Hepatocyte (in vitro differentiated cells): ENCODE results near the gene LRRC47.

Experiments used
- EZH2 ChIP-seq: fragments of 200-600 bp; sonication (generic); IDR thresholded peaks from 2 replicates; pipeline ENCODE4 v1.6.1; 2016; ENCODE audit warnings: antibody characterized with exemption, mild to moderate bottlenecking, borderline replicate concordance
- TF ChIP-seq, protein P1 (sequence below): fragments of 200-600 bp; sonication (generic); IDR thresholded peaks from 2 replicates; pipeline ENCODE4 v1.5.1; 2016; ENCODE audit warnings: antibody characterized with exemption, mild to moderate bottlenecking; ENCODE audit not compliant: poor library complexity

DNA sequence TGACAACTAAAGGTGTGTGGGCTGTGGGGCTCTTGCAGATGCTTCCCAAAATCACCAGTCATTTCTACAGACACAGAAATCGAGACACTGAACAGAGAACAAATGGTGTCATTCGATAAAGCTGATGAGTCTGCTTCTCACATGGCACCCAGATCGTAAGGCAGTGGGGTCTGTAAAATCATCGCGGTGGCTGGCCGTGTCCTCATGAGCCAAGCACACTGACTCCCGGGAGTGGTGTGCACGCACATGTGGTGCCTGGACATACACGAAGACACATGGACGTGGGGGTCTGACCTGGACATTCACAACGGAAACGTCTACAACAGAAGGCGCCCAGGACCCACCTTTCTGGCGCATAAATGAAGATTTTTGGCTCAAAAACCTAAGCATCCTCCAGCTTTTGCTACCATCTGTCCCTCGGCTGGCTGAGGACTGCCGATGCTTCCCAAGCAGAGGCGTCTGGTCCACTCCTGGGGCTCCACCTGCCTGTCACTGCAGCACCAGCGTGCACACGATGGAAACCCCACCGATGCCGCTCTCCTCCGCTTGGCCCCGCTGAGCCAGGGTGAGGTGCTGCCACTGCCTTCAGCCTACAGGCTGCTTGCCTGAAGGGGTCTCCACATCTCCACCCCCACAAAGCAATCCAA is 16.9 kb downstream of the LRRC47 start:
- TF ChIP-seq, protein P1, sequence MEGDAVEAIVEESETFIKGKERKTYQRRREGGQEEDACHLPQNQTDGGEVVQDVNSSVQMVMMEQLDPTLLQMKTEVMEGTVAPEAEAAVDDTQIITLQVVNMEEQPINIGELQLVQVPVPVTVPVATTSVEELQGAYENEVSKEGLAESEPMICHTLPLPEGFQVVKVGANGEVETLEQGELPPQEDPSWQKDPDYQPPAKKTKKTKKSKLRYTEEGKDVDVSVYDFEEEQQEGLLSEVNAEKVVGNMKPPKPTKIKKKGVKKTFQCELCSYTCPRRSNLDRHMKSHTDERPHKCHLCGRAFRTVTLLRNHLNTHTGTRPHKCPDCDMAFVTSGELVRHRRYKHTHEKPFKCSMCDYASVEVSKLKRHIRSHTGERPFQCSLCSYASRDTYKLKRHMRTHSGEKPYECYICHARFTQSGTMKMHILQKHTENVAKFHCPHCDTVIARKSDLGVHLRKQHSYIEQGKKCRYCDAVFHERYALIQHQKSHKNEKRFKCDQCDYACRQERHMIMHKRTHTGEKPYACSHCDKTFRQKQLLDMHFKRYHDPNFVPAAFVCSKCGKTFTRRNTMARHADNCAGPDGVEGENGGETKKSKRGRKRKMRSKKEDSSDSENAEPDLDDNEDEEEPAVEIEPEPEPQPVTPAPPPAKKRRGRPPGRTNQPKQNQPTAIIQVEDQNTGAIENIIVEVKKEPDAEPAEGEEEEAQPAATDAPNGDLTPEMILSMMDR = no peak
- no peak for TF ChIP-seq EZH2
